HepG2 (cell line): Measurements from ENCODE around the gene RTEL1. TPM values are rescaled to one million over a fixed set of nuclear protein-coding genes. Genes with fewer than 3 reads are reported as not detected.

Experiments
- IRF2 ChIP-seq: IDR thresholded peaks from 2 replicates; pipeline ENCODE4 v1.6.1; 2018; ENCODE audit warnings: missing genetic modification reagents, missing compliant biosample characterization
- PAWR ChIP-seq: sonication (generic); formaldehyde crosslinking; IDR thresholded peaks from 2 replicates; pipeline ENCODE4 v1.4.0; 2020; ENCODE audit warnings: missing genetic modification reagents, mild to moderate bottlenecking, borderline replicate concordance
- RNF2 ChIP-seq: fragments of 450-650 bp; conservative IDR thresholded peaks from 2 replicates; pipeline ENCODE4 v1.6.1; 2016; ENCODE audit warnings: low read depth
- SETDB1 ChIP-seq: sonication (generic); formaldehyde crosslinking; IDR thresholded peaks from 2 replicates; pipeline ENCODE4 v1.5.1; 2020; ENCODE audit warnings: missing genetic modification reagents, mild to moderate bottlenecking, borderline replicate concordance
- SMAD9 ChIP-seq: sonication (generic); formaldehyde crosslinking; IDR thresholded peaks from 2 replicates; pipeline ENCODE4 v1.5.1; 2020; ENCODE audit warnings: mild to moderate bottlenecking, missing genetic modification reagents
- SRY ChIP-seq: sonication (generic); formaldehyde crosslinking; IDR thresholded peaks from 2 replicates; pipeline ENCODE4 v1.8.0; 2022; ENCODE audit warnings: mild to moderate bottlenecking, missing genetic modification reagents
- ZFY ChIP-seq: sonication (generic); formaldehyde crosslinking; IDR thresholded peaks from 2 replicates; pipeline ENCODE4 v1.4.0; 2020; ENCODE audit warnings: missing genetic modification reagents
- ZKSCAN8 ChIP-seq: IDR thresholded peaks from 2 replicates; pipeline ENCODE4 v1.6.1; 2016; ENCODE audit warnings: borderline replicate concordance, missing genetic modification reagents, missing compliant biosample characterization
- ZNF101 ChIP-seq: sonication (generic); formaldehyde crosslinking; IDR thresholded peaks from 2 replicates; pipeline ENCODE4 v1.4.0; 2020; ENCODE audit warnings: mild to moderate bottlenecking, low read depth, missing genetic modification reagents, borderline replicate concordance
- ZNF180 ChIP-seq: sonication (generic); formaldehyde crosslinking; IDR thresholded peaks from 2 replicates; pipeline ENCODE4 v1.4.0; 2020; ENCODE audit warnings: low read depth, missing genetic modification reagents, borderline replicate concordance
- ZNF253 ChIP-seq: sonication (generic); formaldehyde crosslinking; IDR thresholded peaks from 2 replicates; pipeline ENCODE4 v1.8.0; 2022; ENCODE audit warnings: mild to moderate bottlenecking, missing genetic modification reagents, borderline replicate concordance
- ZNF260 ChIP-seq: sonication (generic); formaldehyde crosslinking; IDR thresholded peaks from 2 replicates; pipeline ENCODE4 v1.4.0; 2020; ENCODE audit warnings: missing genetic modification reagents, low read depth, mild to moderate bottlenecking, borderline replicate concordance
- ZNF282 ChIP-seq: fragments of 450-650 bp; IDR thresholded peaks from 2 replicates; pipeline ENCODE4 v1.6.1; 2018; ENCODE audit not compliant: partially characterized antibody
- ZNF562 ChIP-seq: sonication (generic); formaldehyde crosslinking; IDR thresholded peaks from 2 replicates; pipeline ENCODE4 v1.8.0; 2022; ENCODE audit warnings: missing genetic modification reagents, borderline replicate concordance
- ZNF563 ChIP-seq: sonication (generic); formaldehyde crosslinking; IDR thresholded peaks from 2 replicates; pipeline ENCODE4 v1.8.0; 2022; ENCODE audit warnings: mild to moderate bottlenecking, moderate library complexity, missing genetic modification reagents
- ZNF589 ChIP-seq: sonication (generic); formaldehyde crosslinking; conservative IDR thresholded peaks from 2 replicates; pipeline ENCODE4 v1.8.0; 2022; ENCODE audit warnings: mild to moderate bottlenecking, moderate library complexity, missing genetic modification reagents
- ZNF841 ChIP-seq: sonication (generic); formaldehyde crosslinking; IDR thresholded peaks from 2 replicates; pipeline ENCODE4 v1.8.1; 2023; ENCODE audit warnings: missing genetic modification reagents, borderline replicate concordance
- ZSCAN12 ChIP-seq: sonication (generic); formaldehyde crosslinking; IDR thresholded peaks from 2 replicates; pipeline ENCODE4 v1.9.0; 2021; ENCODE audit warnings: mild to moderate bottlenecking, missing genetic modification reagents
- polyA plus RNA-seq, 8 experiments: library from polyadenylated mRNA; depleted of rRNA in 3 of 8; stranded (reverse) in 7 of 8; unstranded in 1 of 8; fragments of >200 nt; fragmentation: Illumina TruSeq in 4 of 8; extraction: Trizol in 4 of 8; gene quantifications; 2 replicates each; pipeline versions ENCODE4 v1.2.1 to v1.2.3, GENCODE V29; 2011 to 2016; ENCODE audit warnings: low read depth in 4 of 8, missing spikeins in 1 of 8, mixed read lengths in 1 of 8; ENCODE audit not compliant: insufficient read depth in 1 of 8
- total RNA-seq, 5 experiments: library from RNA; depleted of rRNA; stranded (reverse); fragments of >200 nt; fragmentation: Illumina TruSeq; extraction: Trizol; gene quantifications; 2 replicates each; pipeline ENCODE4 v1.2.3, GENCODE V29; 2016; ENCODE audit warnings: low read depth in 1 of 5
- TF ChIP-seq, protein P1 (sequence below): sonication (generic); formaldehyde crosslinking; conservative IDR thresholded peaks from 2 replicates; pipeline ENCODE4 v1.4.0; 2020; ENCODE audit warnings: missing genetic modification reagents
- TF ChIP-seq, protein P2 (sequence below): sonication (generic); formaldehyde crosslinking; IDR thresholded peaks from 2 replicates; pipeline ENCODE4 v1.9.0; 2021; ENCODE audit warnings: missing genetic modification reagents, mild to moderate bottlenecking, borderline replicate concordance
- TF ChIP-seq, protein P3 (sequence below): sonication (generic); formaldehyde crosslinking; IDR thresholded peaks from 2 replicates; pipeline ENCODE4 v1.4.0; 2020; ENCODE audit warnings: mild to moderate bottlenecking, missing genetic modification reagents, borderline replicate concordance
- TF ChIP-seq, protein P4 (sequence below): sonication (generic); formaldehyde crosslinking; IDR thresholded peaks from 2 replicates; pipeline ENCODE4 v1.5.0; 2020; ENCODE audit warnings: mild to moderate bottlenecking, missing genetic modification reagents, moderate library complexity
- TF ChIP-seq, protein P5 (sequence below), 2 experiments: fragments of 450-650 bp in 1 of 2; sonication (generic) in 1 of 2; formaldehyde crosslinking; IDR thresholded peaks; 2 replicates each; pipeline versions ENCODE4 v1.5.0 to v1.8.0; 2020 to 2022; ENCODE audit warnings: mild to moderate bottlenecking in 1 of 2, missing genetic modification reagents in 1 of 2

The RTEL1 gene
- total and polyA plus RNA-seq, 2 of the 13 experiments (the other 11 are each of a cell fraction or from before 2014, with no cell fraction given): 21.8 to 36.4 TPM

DNA sequence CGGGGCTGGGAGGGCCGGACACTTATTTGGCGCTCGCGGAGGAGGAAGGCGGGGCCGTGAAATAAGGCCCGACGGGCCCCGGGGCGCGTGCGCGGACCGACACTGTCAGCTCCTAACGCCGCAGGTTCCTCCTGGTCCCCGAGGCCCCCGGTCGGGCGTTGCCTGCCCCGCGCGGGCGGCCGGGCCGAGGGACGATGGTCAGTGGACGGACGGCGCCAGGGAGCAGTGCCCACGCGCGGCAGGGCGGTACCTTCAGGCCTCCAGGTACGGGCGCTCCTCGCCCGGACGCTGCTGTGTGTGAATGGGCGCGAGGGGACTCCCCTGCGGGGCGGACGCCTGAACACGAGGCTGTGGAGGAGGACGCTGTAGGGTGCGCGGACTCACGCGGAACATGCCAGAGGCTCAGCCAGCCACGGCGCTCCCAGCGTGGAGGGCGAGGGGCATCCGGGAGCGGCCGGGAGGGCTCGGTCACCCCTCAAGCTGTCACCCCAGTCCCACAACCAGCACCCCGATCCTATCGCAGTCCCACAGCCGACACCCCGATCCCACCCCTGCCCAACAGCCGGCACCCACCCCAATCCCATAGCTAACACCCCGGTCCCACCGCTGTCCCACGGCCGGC lies 30.9 kb upstream of the RTEL1 start (continued):
- TF ChIP-seq, protein P1, sequence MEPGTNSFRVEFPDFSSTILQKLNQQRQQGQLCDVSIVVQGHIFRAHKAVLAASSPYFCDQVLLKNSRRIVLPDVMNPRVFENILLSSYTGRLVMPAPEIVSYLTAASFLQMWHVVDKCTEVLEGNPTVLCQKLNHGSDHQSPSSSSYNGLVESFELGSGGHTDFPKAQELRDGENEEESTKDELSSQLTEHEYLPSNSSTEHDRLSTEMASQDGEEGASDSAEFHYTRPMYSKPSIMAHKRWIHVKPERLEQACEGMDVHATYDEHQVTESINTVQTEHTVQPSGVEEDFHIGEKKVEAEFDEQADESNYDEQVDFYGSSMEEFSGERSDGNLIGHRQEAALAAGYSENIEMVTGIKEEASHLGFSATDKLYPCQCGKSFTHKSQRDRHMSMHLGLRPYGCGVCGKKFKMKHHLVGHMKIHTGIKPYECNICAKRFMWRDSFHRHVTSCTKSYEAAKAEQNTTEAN (CRISPR knock-in tag): peak; percentile 68; the same call in 1 of the 2 replicates
- TF ChIP-seq, protein P2, sequence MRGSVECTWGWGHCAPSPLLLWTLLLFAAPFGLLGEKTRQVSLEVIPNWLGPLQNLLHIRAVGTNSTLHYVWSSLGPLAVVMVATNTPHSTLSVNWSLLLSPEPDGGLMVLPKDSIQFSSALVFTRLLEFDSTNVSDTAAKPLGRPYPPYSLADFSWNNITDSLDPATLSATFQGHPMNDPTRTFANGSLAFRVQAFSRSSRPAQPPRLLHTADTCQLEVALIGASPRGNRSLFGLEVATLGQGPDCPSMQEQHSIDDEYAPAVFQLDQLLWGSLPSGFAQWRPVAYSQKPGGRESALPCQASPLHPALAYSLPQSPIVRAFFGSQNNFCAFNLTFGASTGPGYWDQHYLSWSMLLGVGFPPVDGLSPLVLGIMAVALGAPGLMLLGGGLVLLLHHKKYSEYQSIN (CRISPR knock-in tag): no peak
- peak; percentile 79; the same call in 1 of the 2 replicates for TF ChIP-seq ZNF253 (CRISPR knock-in tag)
- TF ChIP-seq SETDB1 (CRISPR knock-in tag): no peak
- TF ChIP-seq, protein P3, sequence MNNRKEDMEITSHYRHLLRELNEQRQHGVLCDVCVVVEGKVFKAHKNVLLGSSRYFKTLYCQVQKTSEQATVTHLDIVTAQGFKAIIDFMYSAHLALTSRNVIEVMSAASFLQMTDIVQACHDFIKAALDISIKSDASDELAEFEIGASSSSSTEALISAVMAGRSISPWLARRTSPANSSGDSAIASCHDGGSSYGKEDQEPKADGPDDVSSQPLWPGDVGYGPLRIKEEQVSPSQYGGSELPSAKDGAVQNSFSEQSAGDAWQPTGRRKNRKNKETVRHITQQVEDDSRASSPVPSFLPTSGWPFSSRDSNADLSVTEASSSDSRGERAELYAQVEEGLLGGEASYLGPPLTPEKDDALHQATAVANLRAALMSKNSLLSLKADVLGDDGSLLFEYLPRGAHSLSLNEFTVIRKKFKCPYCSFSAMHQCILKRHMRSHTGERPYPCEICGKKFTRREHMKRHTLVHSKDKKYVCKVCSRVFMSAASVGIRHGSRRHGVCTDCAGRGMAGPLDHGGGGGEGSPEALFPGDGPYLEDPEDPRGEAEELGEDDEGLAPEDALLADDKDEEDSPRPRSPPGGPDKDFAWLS (CRISPR knock-in tag): peak; percentile 76; the same call in 1 of the 2 replicates
- TF ChIP-seq ZNF841 (CRISPR knock-in tag): peak; percentile 82; the same call in 1 of the 2 replicates
- peak; percentile 97 for TF ChIP-seq ZNF563 (CRISPR knock-in tag)
- no peak for TF ChIP-seq ZNF562 (CRISPR knock-in tag)
- TF ChIP-seq ZNF101 (CRISPR knock-in tag): no peak
- peak; percentile 96; the same call in 1 of the 2 replicates for TF ChIP-seq ZNF180 (CRISPR knock-in tag)
- peak; percentile 86; the same call in 1 of the 2 replicates for TF ChIP-seq PAWR
- TF ChIP-seq ZNF260 (CRISPR knock-in tag): no peak; the same call in 1 of the 2 replicates
- TF ChIP-seq ZNF282: no peak
- TF ChIP-seq IRF2 (CRISPR knock-in tag): peak; percentile 72; the same call in 1 of the 2 replicates
- peak; percentile 97 for TF ChIP-seq ZSCAN12 (CRISPR knock-in tag)
- TF ChIP-seq ZKSCAN8 (CRISPR knock-in tag): peak; percentile 79
- peak; percentile 92 for TF ChIP-seq RNF2
- peak; percentile 98 for TF ChIP-seq ZNF589 (CRISPR knock-in tag)
- TF ChIP-seq, protein P4, sequence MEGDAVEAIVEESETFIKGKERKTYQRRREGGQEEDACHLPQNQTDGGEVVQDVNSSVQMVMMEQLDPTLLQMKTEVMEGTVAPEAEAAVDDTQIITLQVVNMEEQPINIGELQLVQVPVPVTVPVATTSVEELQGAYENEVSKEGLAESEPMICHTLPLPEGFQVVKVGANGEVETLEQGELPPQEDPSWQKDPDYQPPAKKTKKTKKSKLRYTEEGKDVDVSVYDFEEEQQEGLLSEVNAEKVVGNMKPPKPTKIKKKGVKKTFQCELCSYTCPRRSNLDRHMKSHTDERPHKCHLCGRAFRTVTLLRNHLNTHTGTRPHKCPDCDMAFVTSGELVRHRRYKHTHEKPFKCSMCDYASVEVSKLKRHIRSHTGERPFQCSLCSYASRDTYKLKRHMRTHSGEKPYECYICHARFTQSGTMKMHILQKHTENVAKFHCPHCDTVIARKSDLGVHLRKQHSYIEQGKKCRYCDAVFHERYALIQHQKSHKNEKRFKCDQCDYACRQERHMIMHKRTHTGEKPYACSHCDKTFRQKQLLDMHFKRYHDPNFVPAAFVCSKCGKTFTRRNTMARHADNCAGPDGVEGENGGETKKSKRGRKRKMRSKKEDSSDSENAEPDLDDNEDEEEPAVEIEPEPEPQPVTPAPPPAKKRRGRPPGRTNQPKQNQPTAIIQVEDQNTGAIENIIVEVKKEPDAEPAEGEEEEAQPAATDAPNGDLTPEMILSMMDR (CRISPR knock-in tag): no peak; the same call in none of the 2 replicates
- peak; percentile 98 for TF ChIP-seq SRY (CRISPR knock-in tag)
- peak; percentile 74 for TF ChIP-seq ZFY (CRISPR knock-in tag)
- TF ChIP-seq, protein P5, sequence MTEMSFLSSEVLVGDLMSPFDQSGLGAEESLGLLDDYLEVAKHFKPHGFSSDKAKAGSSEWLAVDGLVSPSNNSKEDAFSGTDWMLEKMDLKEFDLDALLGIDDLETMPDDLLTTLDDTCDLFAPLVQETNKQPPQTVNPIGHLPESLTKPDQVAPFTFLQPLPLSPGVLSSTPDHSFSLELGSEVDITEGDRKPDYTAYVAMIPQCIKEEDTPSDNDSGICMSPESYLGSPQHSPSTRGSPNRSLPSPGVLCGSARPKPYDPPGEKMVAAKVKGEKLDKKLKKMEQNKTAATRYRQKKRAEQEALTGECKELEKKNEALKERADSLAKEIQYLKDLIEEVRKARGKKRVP (CRISPR knock-in tag; IDR thresholded peaks at IDR 0.05): peak in 1 of 2 experiments; percentile 66; a peak in 2 of 4 replicates
- peak; percentile 93; the same call in 1 of the 2 replicates for TF ChIP-seq SMAD9 (CRISPR knock-in tag)
